ENCODE results near the gene RESF1. TPM values are rescaled to one million over a fixed set of nuclear protein-coding genes. Genes with fewer than 3 reads are reported as not detected.
"Not testable (repeated sequence)": the region's sequence is repeated elsewhere in the genome, so short reads cannot be mapped to it uniquely, and the experiment has no call there.

The RESF1 gene
- total RNA-seq, 1 donor from 2014 or later = 287 TPM

- peaks cover 38% of the 10 kb centered on the region for H3K36me3 Mint-ChIP-seq (ENCODE audit: insufficient read depth)
- H3K27me3 Mint-ChIP-seq = no peaks in the 10 kb centered on the region
- no peak for DNase-seq (ENCODE audit: low spot score, unreplicated experiment)
- TF ChIP-seq, protein P1, sequence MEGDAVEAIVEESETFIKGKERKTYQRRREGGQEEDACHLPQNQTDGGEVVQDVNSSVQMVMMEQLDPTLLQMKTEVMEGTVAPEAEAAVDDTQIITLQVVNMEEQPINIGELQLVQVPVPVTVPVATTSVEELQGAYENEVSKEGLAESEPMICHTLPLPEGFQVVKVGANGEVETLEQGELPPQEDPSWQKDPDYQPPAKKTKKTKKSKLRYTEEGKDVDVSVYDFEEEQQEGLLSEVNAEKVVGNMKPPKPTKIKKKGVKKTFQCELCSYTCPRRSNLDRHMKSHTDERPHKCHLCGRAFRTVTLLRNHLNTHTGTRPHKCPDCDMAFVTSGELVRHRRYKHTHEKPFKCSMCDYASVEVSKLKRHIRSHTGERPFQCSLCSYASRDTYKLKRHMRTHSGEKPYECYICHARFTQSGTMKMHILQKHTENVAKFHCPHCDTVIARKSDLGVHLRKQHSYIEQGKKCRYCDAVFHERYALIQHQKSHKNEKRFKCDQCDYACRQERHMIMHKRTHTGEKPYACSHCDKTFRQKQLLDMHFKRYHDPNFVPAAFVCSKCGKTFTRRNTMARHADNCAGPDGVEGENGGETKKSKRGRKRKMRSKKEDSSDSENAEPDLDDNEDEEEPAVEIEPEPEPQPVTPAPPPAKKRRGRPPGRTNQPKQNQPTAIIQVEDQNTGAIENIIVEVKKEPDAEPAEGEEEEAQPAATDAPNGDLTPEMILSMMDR (IDR thresholded peaks at IDR 0.05; ENCODE audit: unreplicated experiment) = no peak
- peaks cover 5% of the 10 kb centered on the region for H3K4me1 Mint-ChIP-seq (ENCODE audit: low read depth)
- H3K27ac Mint-ChIP-seq = no peak overlapping the region
- H3K4me3 Mint-ChIP-seq (ENCODE audit: low read depth) = no peak overlapping the region
- H3K9me3 Mint-ChIP-seq (ENCODE audit: low read depth) = peaks cover 52% of the 10 kb centered on the region
Observed at GRCh38 chr12:31947971-31948370, 11.2 kb upstream of the RESF1 start.

DNA sequence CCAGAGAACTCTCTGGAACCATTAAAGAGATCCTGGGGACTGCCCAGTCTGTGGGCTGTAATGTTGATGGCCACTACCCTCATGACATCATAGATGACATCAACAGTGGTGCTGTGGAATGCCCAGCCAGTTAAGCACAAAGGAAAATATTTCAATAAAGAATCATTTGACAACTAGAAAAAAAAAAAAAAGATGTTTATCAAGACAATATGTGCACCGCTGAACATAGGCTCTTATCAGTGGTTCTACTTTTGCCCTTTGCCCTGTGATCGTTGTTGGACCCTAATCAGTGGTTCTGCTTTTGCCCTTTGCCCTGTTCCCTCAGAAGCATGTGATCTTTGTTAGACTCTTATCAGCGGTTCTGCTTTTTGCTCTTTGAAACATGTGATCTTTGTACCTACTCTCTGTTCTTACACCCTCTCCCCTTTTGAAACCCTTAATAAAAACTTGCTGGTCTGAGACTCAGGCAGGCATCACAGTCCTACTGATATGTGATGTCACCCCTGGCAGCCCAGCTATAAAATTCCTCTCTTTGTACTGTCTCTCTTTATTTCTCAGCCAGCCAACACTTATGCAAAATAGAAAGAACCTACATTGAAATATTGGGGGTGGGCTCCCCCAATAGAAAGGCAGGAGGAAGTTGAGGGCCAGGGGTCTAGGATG lies 10.4 kb upstream of the RESF1 start:
- H3K27me3 Mint-ChIP-seq; H3K4me1 Mint-ChIP-seq (ENCODE audit: low read depth); H3K27ac Mint-ChIP-seq; DNase-seq (ENCODE audit: low spot score, unreplicated experiment); H3K4me3 Mint-ChIP-seq (ENCODE audit: low read depth): not testable (repeated sequence)
- Mint-ChIP-seq H3K36me3 (ENCODE audit: insufficient read depth) (peaks cover 34% of the 10 kb centered on the region), H3K9me3 (ENCODE audit: low read depth) (peaks cover 46% of the 10 kb centered on the region)

- DNase-seq (ENCODE audit: low spot score, unreplicated experiment) = no peak
- Mint-ChIP-seq H3K4me1 (ENCODE audit: low read depth) (peaks cover 11% of the 10 kb centered on the region), H3K36me3 (ENCODE audit: insufficient read depth) (peaks cover 30% of the 10 kb centered on the region), H3K27me3 (no peaks in the 10 kb centered on the region), H3K9me3 (ENCODE audit: low read depth) (peaks cover 36% of the 10 kb centered on the region), H3K4me3 (ENCODE audit: low read depth) (no peak overlapping the region), H3K27ac (no peak overlapping the region)
- TF ChIP-seq, protein P1 (IDR thresholded peaks at IDR 0.05; ENCODE audit: unreplicated experiment) = no peak
Observed at GRCh38 chr12:31950088-31950487, 9.1 kb upstream of the RESF1 start.

DNA sequence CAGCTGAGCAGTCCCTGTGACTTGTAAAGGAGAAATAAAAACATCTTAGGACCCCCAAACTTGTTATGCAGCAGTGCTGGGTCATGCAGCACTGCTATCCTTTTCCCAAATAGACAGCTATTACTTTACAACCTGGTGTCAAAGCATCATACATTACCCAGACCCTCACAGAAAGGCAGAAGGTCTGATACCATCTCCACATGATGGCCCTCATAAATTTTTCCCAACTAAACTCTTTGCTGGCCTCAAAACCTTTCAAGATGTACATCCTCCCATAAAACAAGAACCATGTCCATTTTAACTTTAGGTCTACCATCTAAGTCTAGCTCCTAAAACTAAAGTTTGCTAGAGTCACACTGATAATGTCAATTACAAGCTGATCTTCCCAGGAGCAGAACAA lies 8.7 kb upstream of the RESF1 start:
- H3K4me1 Mint-ChIP-seq (ENCODE audit: low read depth) = peaks cover 11% of the 10 kb centered on the region
- DNase-seq (ENCODE audit: low spot score, unreplicated experiment) = no peak
- H3K27me3 Mint-ChIP-seq = no peaks in the 10 kb centered on the region
- H3K4me3 Mint-ChIP-seq (ENCODE audit: low read depth) = no peak overlapping the region
- H3K27ac Mint-ChIP-seq = no peak overlapping the region
- TF ChIP-seq, protein P1 (IDR thresholded peaks at IDR 0.05; ENCODE audit: unreplicated experiment) = no peak
- peaks cover 38% of the 10 kb centered on the region for H3K9me3 Mint-ChIP-seq (ENCODE audit: low read depth)
- H3K36me3 Mint-ChIP-seq (ENCODE audit: insufficient read depth) = peaks cover 32% of the 10 kb centered on the region

GRCh38 chr12:31951008-31951407 lies 8.2 kb upstream of the RESF1 start:
- peaks cover 34% of the 10 kb centered on the region for H3K36me3 Mint-ChIP-seq (ENCODE audit: insufficient read depth)
- peaks cover 11% of the 10 kb centered on the region for H3K4me1 Mint-ChIP-seq (ENCODE audit: low read depth)
- TF ChIP-seq, protein P1 (IDR thresholded peaks at IDR 0.05; ENCODE audit: unreplicated experiment) = no peak
- no peak overlapping the region for H3K27ac Mint-ChIP-seq
- H3K4me3 Mint-ChIP-seq (ENCODE audit: low read depth) = no peak overlapping the region
- no peak for DNase-seq (ENCODE audit: low spot score, unreplicated experiment)
- no peaks in the 10 kb centered on the region for H3K27me3 Mint-ChIP-seq
- H3K9me3 Mint-ChIP-seq (ENCODE audit: low read depth) = peaks cover 36% of the 10 kb centered on the region

DNA sequence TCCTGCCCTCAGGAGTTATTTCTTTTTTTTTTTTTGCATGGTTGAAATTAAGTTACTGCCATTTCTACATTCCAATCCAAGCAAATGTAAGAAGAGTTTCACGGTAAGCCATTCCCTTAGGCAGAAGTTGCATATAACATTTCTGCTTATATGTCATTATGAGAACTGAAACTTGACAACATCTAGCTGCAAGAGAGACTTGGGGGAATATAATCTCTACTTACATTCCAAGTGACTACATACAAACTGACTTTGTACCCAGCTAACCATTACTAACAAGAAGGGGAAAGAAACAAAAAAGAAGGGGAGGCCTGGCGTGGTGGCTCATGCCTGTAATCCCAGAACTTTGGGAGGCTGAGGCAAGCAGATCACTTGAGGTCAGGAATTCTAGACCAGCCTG lies 7.3 kb upstream of the RESF1 start:
- DNase-seq (ENCODE audit: low spot score, unreplicated experiment) = no peak
- no peak overlapping the region for H3K27ac Mint-ChIP-seq
- H3K9me3 Mint-ChIP-seq (ENCODE audit: low read depth) = peaks cover 39% of the 10 kb centered on the region
- peaks cover 36% of the 10 kb centered on the region for H3K36me3 Mint-ChIP-seq (ENCODE audit: insufficient read depth)
- TF ChIP-seq, protein P1 (IDR thresholded peaks at IDR 0.05; ENCODE audit: unreplicated experiment) = no peak
- H3K27me3 Mint-ChIP-seq = no peaks in the 10 kb centered on the region
- H3K4me1 Mint-ChIP-seq (ENCODE audit: low read depth) = peaks cover 11% of the 10 kb centered on the region
- H3K4me3 Mint-ChIP-seq (ENCODE audit: low read depth) = no peak overlapping the region
